CD4-positive, alpha-beta T cell treated with Interleukin-1 beta for 1 hour (primary cell): ENCODE measurements around the gene GAB2.

Experiments
- DNase-seq, 2 donors: peaks; one replicate each; pipeline ENCODE4 v3.0.0-alpha.2; 2020 to 2022

The GAB2 gene

DNA sequence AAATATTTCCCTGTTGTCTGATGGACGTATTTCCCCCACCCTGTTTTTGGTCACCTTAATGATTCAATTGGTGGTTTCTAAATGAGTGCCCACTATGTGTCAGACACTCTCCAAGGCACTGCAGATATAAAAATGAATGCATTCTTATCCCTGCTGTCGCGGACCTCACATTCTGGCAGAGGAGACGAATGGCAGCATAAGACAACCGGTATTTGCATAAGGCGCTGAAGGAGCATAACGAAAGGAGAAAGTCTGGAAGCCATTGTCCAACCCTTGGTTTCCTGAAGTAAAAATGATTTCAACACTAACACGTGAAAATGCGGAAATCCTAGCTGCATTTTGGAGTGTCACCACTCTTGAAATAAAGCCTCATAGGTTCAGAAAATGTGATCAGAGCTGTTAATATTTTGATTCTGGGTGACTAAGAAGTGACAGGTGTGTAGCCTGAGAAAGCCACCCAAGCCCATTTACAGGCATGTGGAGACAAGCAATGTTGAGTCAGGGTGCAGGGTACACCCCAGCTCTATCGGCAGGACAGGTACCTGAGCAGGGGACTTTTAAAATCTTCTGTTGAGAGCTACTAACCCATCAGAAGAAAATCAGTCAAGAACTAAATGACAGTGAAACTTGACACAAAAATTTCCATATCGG is 10.1 kb upstream of the GAB2 start:
- peak in 1 of 2 donors; percentile 35 for DNase-seq

DNA sequence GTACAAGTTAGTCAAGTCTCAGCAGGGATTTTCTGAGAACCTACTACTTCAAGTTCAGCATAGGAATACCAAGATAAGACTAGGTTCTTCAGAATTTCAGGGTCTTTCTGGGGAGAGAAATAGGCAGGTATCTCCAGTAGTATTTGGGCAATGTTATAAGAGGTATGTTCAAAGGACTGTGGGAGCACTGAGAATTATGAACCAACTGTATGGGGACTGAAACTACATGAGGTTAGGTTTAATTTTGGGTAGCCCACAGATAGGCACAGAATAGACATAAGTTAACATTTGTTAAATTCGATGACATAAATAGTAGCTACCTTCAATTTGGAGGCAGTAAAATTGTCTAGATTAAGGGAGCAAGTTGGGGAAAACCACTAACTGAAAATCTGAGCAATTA is 9.2 kb upstream of the GAB2 start:
- DNase-seq = no peak

- DNase-seq = no peak
Observed at GRCh38 chr11:78425399-78426070, 7.9 kb upstream of the GAB2 start.

DNA sequence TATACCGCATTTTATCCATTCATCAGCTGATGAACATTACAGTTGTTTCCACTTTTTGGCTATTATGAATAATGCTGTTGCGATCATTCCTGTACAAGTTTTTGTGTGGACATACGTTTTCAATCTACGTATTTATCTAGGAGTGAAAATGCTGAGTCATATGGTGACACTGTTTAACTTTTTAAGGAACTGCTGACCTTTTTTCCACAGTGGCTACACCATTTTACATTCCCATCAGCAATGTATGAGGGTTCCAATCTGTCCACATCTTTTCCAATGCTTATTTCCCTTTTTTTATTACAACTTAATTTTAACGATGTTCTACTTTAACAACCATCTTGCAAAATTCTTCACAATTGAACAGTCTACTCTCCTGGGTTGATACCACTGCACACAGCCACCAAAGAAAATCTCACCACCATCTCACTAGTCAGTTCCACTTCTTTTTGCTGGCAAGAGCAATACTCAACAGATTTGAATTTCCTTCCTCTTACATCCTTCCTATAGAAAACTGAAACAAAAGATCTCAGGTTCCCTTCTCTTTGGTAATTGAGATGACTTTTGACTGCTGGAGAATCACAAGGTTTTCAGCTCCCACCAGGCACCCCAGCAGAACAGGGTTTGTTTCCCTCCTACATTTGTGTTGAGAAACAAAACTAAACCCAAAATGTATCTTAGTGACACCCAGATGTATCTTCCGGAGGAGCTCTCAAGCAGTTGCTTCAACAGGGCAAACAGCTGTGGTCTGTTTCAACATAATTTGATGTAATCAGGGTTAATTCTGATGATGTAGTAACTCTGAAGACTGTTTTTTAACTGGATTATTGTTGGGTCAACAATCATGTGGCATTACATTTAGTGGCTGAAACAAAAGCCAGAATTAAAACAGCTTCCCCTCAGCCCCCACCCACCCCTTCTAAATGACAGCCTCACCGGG is 7.0 kb upstream of the GAB2 start:
- DNase-seq = peak in 1 of 2 donors; percentile 39

DNA sequence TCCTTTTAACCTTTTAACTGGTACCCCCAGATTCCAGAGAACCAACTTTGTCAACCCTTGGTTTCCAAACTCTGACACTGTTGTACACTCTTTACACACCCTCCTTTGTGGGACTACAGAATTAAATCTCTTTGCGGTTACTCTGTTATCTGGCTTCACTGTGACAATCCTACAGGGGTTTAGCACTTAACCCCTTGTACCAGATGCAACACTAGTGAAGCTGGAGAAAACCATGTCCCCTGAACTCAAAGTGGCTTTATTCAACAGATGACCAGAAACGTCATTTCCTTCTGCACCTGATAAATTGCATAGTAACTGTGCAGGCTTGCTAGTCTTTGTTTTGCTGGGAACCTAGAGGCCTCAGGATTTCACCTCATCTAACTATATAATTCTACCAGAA is 5.6 kb upstream of the GAB2 start:
- DNase-seq = no peak

GRCh38 chr11:78420796-78421209 is 3.2 kb upstream of the GAB2 start:
- DNase-seq = peak in 1 of 2 donors; percentile 78

GRCh38 chr11:78420255-78420764 is 2.7 kb upstream of the GAB2 start:
- peak; percentile 37 to 47 for DNase-seq

GRCh38 chr11:78419327-78419726 is 1.7 kb upstream of the GAB2 start:
- DNase-seq = peak in 1 of 2 donors; percentile 69

- no peak for DNase-seq
Observed at GRCh38 chr11:78418584-78419211, 1.1 kb upstream of the GAB2 start.

DNA sequence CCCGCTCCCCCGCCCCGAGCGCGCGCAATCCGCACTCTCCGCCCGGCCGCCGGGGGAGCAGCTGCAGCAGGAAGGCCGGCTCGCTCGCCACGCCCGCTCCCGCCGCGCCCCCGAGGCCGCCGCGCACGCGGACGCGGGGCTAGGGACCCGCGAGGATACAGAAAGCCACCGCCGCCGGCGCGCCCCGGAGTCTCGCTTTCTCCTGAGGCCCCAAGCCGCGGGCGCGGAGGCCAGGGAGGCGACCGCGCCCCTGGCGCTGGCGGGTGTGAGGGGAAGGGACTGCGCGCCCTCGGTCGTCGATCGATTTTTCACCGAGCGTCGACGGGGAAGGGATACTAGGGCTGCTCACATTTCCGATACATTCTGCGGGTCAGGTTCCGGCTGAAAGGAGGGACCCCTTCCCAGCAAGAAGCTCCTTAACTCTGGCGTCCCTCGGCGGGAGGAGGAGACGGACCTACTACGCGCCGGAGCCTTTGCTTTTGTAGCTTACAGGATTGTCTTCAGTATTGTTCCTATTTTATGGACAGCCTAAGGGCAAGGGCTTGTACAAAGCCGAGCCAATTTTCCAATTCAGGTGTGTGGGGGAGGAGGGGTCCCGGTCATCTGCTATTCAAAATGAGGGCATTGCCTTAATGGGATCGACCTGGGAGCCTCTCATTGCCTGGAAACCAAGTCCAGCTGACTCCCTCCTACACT is 416 bp upstream of the GAB2 start:
- peak; percentile 85 to 86 for DNase-seq

GRCh38 chr11:78416285-78417174 is 1.1 kb downstream of the GAB2 start:
- peak; percentile 77 to 85 for DNase-seq

- DNase-seq = no peak
Observed at GRCh38 chr11:78415338-78415737, 2.3 kb downstream of the GAB2 start.

- DNase-seq = peak in 1 of 2 donors; percentile 21
Observed at GRCh38 chr11:78414321-78415051, 3.1 kb downstream of the GAB2 start.

- no peak for DNase-seq
Observed at GRCh38 chr11:78408619-78409018, 9.0 kb downstream of the GAB2 start.

GRCh38 chr11:78406568-78407196 is 10.9 kb downstream of the GAB2 start:
- DNase-seq = no peak

- DNase-seq = no peak
Observed at GRCh38 chr11:78405805-78406204, 11.8 kb downstream of the GAB2 start.

- no peak for DNase-seq
Observed at GRCh38 chr11:78403781-78404180, 13.8 kb downstream of the GAB2 start.

GRCh38 chr11:78402847-78403246 is 14.8 kb downstream of the GAB2 start:
- DNase-seq = no peak

DNA sequence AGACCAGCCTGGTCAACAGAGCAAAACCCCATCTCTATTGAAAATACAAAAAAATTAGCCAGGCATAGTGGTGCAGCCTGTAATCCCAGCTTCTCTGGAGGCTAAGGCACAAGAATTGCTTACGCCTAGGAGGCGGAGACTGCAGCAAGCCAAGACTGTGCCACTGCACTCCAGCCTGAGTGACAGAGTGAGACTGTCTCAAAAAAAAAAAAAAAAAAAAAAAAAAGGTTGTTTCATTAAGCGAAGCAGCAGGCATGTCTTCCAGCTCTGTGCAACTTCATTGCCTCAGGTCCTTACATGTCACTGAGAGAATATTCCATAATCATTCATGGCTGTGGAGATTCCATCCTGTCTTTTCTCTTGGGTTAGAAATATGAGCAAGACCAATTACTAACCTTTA is 16.9 kb downstream of the GAB2 start:
- no peak for DNase-seq

- DNase-seq = no peak
Observed at GRCh38 chr11:78400116-78400515, 17.5 kb downstream of the GAB2 start.
